SK-N-MC (cell line): ENCODE results near the gene KCTD4.

Experiments used
- EZH2 ChIP-seq: fragments of 200-600 bp; sonication (generic); IDR thresholded peaks from one replicate; pipeline ENCODE4 v1.6.1; 2017; ENCODE audit warnings: antibody characterized with exemption
- POLR2AphosphoS5 ChIP-seq: IDR thresholded peaks from 2 replicates; pipeline ENCODE4 v1.6.1; 2012; ENCODE audit warnings: mild to moderate bottlenecking, low read depth, low read length, borderline replicate concordance

GRCh38 chr13:45180303-45180702 lies 20.5 kb downstream of the KCTD4 start:
- TF ChIP-seq POLR2AphosphoS5 (no peak), EZH2 (no peak)
